SK-N-SH (cell line): ENCODE measurements around the gene SYNM. TPM values are rescaled to one million over a fixed set of nuclear protein-coding genes. Genes with fewer than 3 reads are reported as not detected.
"Not testable (repeated sequence)": the region's sequence is repeated elsewhere in the genome, so short reads cannot be mapped to it uniquely, and the experiment has no call there.

Source experiments
- CTCF ChIA-PET: fragments of 300-600, 350-600 bp; formaldehyde crosslinking; extraction: SDS; loops from one replicate; lab custom pipeline; 2021; lab: Yijun Ruan, JAX
- POLR2A ChIA-PET: fragments of 350-600 bp; sonication (Branson Sonifier 250); formaldehyde crosslinking; extraction: SDS; loops from one replicate; lab custom pipeline; 2020; ENCODE audit warnings: antibody characterized with exemption, inconsistent platforms; lab: Yijun Ruan, JAX
- DNase-seq: peaks from one replicate; pipeline ENCODE4 v3.0.0; 2012
- H2AFZ ChIP-seq: fragments of 200-600 bp; sonication (generic); 2 replicates; pipeline ENCODE4 v1.8.1; 2016; ENCODE audit warnings: antibody characterized with exemption, mild to moderate bottlenecking, low read depth
- H3F3A ChIP-seq: fragments of 200-600 bp; sonication (generic); replicated peaks from 2 replicates; pipeline ENCODE3; 2016; ENCODE audit warnings: antibody characterized with exemption, mild to moderate bottlenecking; ENCODE audit not compliant: insufficient read depth
- H3K27ac ChIP-seq, 2 experiments: fragments of 200-500 bp in 1 of 2; fragments of 200-600 bp in 1 of 2; sonication (Bioruptor generic) in 1 of 2; sonication (generic), shearing (Covaris generic) in 1 of 2; 2 replicates each; pipeline versions ENCODE4 v1.5.1 to v1.6.1; 2014 to 2016; ENCODE audit warnings: low read depth in 2 of 2, inconsistent platforms in 1 of 2, low read length in 1 of 2, mild to moderate bottlenecking in 1 of 2, mixed read lengths in 1 of 2
- H3K27me3 ChIP-seq: fragments of 200-600 bp; sonication (generic), shearing (Covaris generic); 2 replicates; pipeline ENCODE4 v1.6.1; 2016; ENCODE audit warnings: mixed run types; ENCODE audit not compliant: insufficient read depth
- H3K36me3 ChIP-seq, 2 experiments: fragments of 200-500 bp in 1 of 2; fragments of 200-600 bp in 1 of 2; sonication (Bioruptor generic) in 1 of 2; sonication (generic) in 1 of 2; replicated peaks in 1 of 2; 2 replicates each; pipeline versions ENCODE3 to v1.5.1; 2014 to 2016; ENCODE audit warnings: low read length in 1 of 2, mild to moderate bottlenecking in 1 of 2; ENCODE audit not compliant: insufficient read depth in 2 of 2, control insufficient read depth in 1 of 2
- H3K4me1 ChIP-seq, 2 experiments: fragments of 200-500 bp in 1 of 2; fragments of 200-600 bp in 1 of 2; sonication (Bioruptor generic) in 1 of 2; sonication (generic), shearing (Covaris generic) in 1 of 2; 2 replicates each; pipeline versions ENCODE4 v1.5.1 to v1.6.1; 2014 to 2016; ENCODE audit warnings: low read depth in 1 of 2, low read length in 1 of 2, mixed run types in 1 of 2; ENCODE audit not compliant: insufficient read depth in 2 of 2, control insufficient read depth in 1 of 2
- H3K4me2 ChIP-seq: fragments of 200-600 bp; sonication (generic), shearing (Covaris generic); 2 replicates; pipeline ENCODE4 v1.6.1; 2017; ENCODE audit warnings: mixed run types
- H3K4me3 ChIP-seq, 2 experiments: fragments of 200-500 bp in 1 of 2; fragments of 200-600 bp in 1 of 2; sonication (Bioruptor generic) in 1 of 2; sonication (generic), shearing (Covaris generic) in 1 of 2; 2 replicates each; pipeline versions ENCODE4 v1.5.1 to v1.8.1; 2014 to 2016; ENCODE audit warnings: low read depth in 2 of 2, inconsistent platforms in 1 of 2, low read length in 1 of 2, mild to moderate bottlenecking in 1 of 2, mixed read lengths in 1 of 2, moderate library complexity in 1 of 2
- H3K79me2 ChIP-seq: fragments of 200-600 bp; sonication (generic); 2 replicates; pipeline ENCODE4 v1.8.1; 2017; ENCODE audit warnings: mild to moderate bottlenecking; ENCODE audit not compliant: insufficient read depth
- H3K9ac ChIP-seq: fragments of 200-600 bp; sonication (generic); 2 replicates; pipeline ENCODE4 v1.6.1; 2017; ENCODE audit warnings: mixed run types
- H3K9me2 ChIP-seq: fragments of 200-600 bp; sonication (generic); 2 replicates; pipeline ENCODE4 v1.6.1; 2017; ENCODE audit warnings: mixed run types
- H3K9me3 ChIP-seq: fragments of 200-600 bp; sonication (generic); 2 replicates; pipeline ENCODE4 v1.6.1; 2017; ENCODE audit warnings: mixed run types, mild to moderate bottlenecking, moderate library complexity
- H4K20me1 ChIP-seq: fragments of 200-600 bp; sonication (generic); 2 replicates; pipeline ENCODE4 v1.6.1; 2017; ENCODE audit warnings: mild to moderate bottlenecking, mixed run types; ENCODE audit not compliant: insufficient read depth
- CTCF ChIP-seq: fragments of 200-600 bp; sonication (generic); IDR thresholded peaks from 2 replicates; pipeline ENCODE4 v1.6.1; 2017; ENCODE audit warnings: antibody characterized with exemption, mild to moderate bottlenecking, moderate library complexity
- MEF2A ChIP-seq: IDR thresholded peaks from 2 replicates; pipeline ENCODE4 v1.4.0; 2012; ENCODE audit warnings: low read depth, borderline replicate concordance
- MXI1 ChIP-seq: IDR thresholded peaks from 2 replicates; pipeline ENCODE4 v1.6.1; 2012; ENCODE audit warnings: mild to moderate bottlenecking, low read depth, low read length, improper control_type of control experiment
- NFIC ChIP-seq: IDR thresholded peaks from 2 replicates; pipeline ENCODE4 v1.4.0; 2012; ENCODE audit warnings: borderline replicate concordance
- NRF1 ChIP-seq: IDR thresholded peaks from 2 replicates; pipeline ENCODE4 v1.6.1; 2012; ENCODE audit warnings: low read depth, mild to moderate bottlenecking, low read length
- RFX5 ChIP-seq: IDR thresholded peaks from 2 replicates; pipeline ENCODE4 v1.6.1; 2012; ENCODE audit warnings: mild to moderate bottlenecking, improper control_type of control experiment, low read length
- SIN3A ChIP-seq: IDR thresholded peaks from 2 replicates; pipeline ENCODE4 v1.6.1; 2012; ENCODE audit warnings: low read depth, mild to moderate bottlenecking, low read length, moderate library complexity, borderline replicate concordance
- SMC3 ChIP-seq: IDR thresholded peaks from 2 replicates; pipeline ENCODE4 v1.6.1; 2012; ENCODE audit warnings: low read depth, low read length, improper control_type of control experiment
- TAF1 ChIP-seq: IDR thresholded peaks from 2 replicates; pipeline ENCODE4 v1.6.1; 2012; ENCODE audit warnings: low read depth, mild to moderate bottlenecking, low read length, moderate library complexity, borderline replicate concordance
- USF2 ChIP-seq: fragments of 150-350 bp; IDR thresholded peaks from 2 replicates; pipeline ENCODE4 v1.6.1; 2017; ENCODE audit warnings: antibody characterized with exemption, low read length, low read depth, borderline replicate concordance
- WGBS: methylation state at CpG from one replicate; pipeline ENCODE4 v1.1.6; 2017; ENCODE audit warnings: low lambda C conversion rate; 5-methylcytosine and 5-hydroxymethylcytosine counted together
- polyA plus RNA-seq, 3 experiments: library from polyadenylated mRNA; depleted of rRNA; stranded (reverse); fragments of >200 nt; gene quantifications; 2 replicates each; pipeline ENCODE4 v1.2.3, GENCODE V29; 2012
- TF ChIP-seq, protein P1 (sequence below): IDR thresholded peaks from 2 replicates; pipeline ENCODE4; 2012

Gene SYNM
- polyA plus RNA-seq, 1 of the 3 experiments (the other 2 are of a cell fraction), result 5.0 TPM

- TF ChIP-seq CTCF, result peak; percentile 71
- TF ChIP-seq MXI1, result peak; percentile 33; the same call in 1 of the 2 replicates
- TF ChIP-seq, protein P1, sequence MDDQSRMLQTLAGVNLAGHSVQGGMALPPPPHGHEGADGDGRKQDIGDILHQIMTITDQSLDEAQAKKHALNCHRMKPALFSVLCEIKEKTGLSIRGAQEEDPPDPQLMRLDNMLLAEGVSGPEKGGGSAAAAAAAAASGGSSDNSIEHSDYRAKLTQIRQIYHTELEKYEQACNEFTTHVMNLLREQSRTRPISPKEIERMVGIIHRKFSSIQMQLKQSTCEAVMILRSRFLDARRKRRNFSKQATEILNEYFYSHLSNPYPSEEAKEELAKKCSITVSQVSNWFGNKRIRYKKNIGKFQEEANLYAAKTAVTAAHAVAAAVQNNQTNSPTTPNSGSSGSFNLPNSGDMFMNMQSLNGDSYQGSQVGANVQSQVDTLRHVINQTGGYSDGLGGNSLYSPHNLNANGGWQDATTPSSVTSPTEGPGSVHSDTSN, result no peak
- TF ChIP-seq NRF1, result peak; percentile 39; the same call in 1 of the 2 replicates
- no peak for TF ChIP-seq USF2
- TF ChIP-seq NFIC, result no peak
- TF ChIP-seq RFX5, result no peak
- no peak for TF ChIP-seq SIN3A
- TF ChIP-seq TAF1, result 0 out of 2 replicates have a peak, but pooled peaks have one; percentile 35
- TF ChIP-seq MEF2A, result no peak
- peak; percentile 69 for TF ChIP-seq SMC3
These were observed 45.6 kb upstream of the SYNM start (continued) for GRCh38 chr15:99059010-99059981.

GRCh38 chr15:99060186-99060585, 44.7 kb upstream of the SYNM start:
- H3K9me2 ChIP-seq, H3K27ac ChIP-seq, H3K79me2 ChIP-seq, H4K20me1 ChIP-seq, H3K4me1 ChIP-seq, H2AFZ ChIP-seq, H3K36me3 ChIP-seq, H3K27me3 ChIP-seq, H3K4me3 ChIP-seq, DNase-seq, H3K4me2 ChIP-seq, H3F3A ChIP-seq, H3K9me3 ChIP-seq, H3K9ac ChIP-seq: not testable (repeated sequence)
- POLR2A ChIA-PET, result interaction anchor here (0.6 kb wide), 1 partner anchor 154 kb away, joined by 3 read pairs; no protein-coding TSS in a partner anchor
- CTCF ChIA-PET, result interaction anchor here (1.0 to 2.8 kb wide), 8 partner anchors 8 to 281 kb away, joined by 3 to 20 read pairs (median 6); no protein-coding TSS in a partner anchor
- 94% methylated on average over 18 of the region's 18 CpGs for WGBS
